Fibroblast of lung (primary cell): Measurements from ENCODE around the gene SEMG2. TPM values are rescaled to one million over a fixed set of nuclear protein-coding genes. Genes with fewer than 3 reads are reported as not detected.

Experiments used
- DNase-seq, 2 donors: peaks; one replicate each; pipeline versions ENCODE4 v3.0.0 to v3.0.0-alpha.2; 2010; ENCODE audit warnings: low read depth in 2 of 2
- H2AFZ ChIP-seq: 2 replicates; pipeline ENCODE4 v1.5.1; 2012; ENCODE audit warnings: low read length, control low read depth, inconsistent platforms
- H3K27ac ChIP-seq: 2 replicates; pipeline ENCODE4 v1.5.1; 2011; ENCODE audit warnings: low read length, control low read depth; ENCODE audit not compliant: insufficient read depth
- H3K27me3 ChIP-seq: 2 replicates; pipeline ENCODE4 v1.5.1; 2011; ENCODE audit warnings: mild to moderate bottlenecking, low read length; ENCODE audit not compliant: control insufficient read depth, insufficient read depth
- H3K36me3 ChIP-seq: 2 replicates; pipeline ENCODE4 v1.5.1; 2011; ENCODE audit warnings: low read length; ENCODE audit not compliant: control insufficient read depth, insufficient read depth
- H3K4me1 ChIP-seq: 2 replicates; pipeline ENCODE4 v1.5.1; 2011; ENCODE audit warnings: low read length; ENCODE audit not compliant: control insufficient read depth, insufficient read depth; ENCODE audit errors: extremely low read depth
- H3K4me2 ChIP-seq: 2 replicates; pipeline ENCODE4 v1.5.1; 2011; ENCODE audit warnings: low read length, control low read depth; ENCODE audit not compliant: insufficient read depth; ENCODE audit errors: extremely low read depth
- H3K4me3 ChIP-seq, 4 experiments: fragments of 200-600 bp in 1 of 4; sonication (generic) in 1 of 4; replicated peaks in 1 of 4; 2 replicates each; pipeline ENCODE4 v1.5.1; 2011 to 2016; ENCODE audit warnings: low read length in 4 of 4, low read depth in 3 of 4, mild to moderate bottlenecking in 3 of 4, control low read depth in 2 of 4, inconsistent platforms in 1 of 4, mixed read lengths in 1 of 4; ENCODE audit not compliant: insufficient read depth in 1 of 4; ENCODE audit errors: control extremely low read depth in 1 of 4
- H3K79me2 ChIP-seq: 2 replicates; pipeline ENCODE4 v1.5.1; 2012; ENCODE audit warnings: mild to moderate bottlenecking, low read length, inconsistent platforms; ENCODE audit not compliant: control insufficient read depth, insufficient read depth
- H3K9ac ChIP-seq: 2 replicates; pipeline ENCODE4 v1.5.1; 2011; ENCODE audit warnings: mild to moderate bottlenecking, low read length, control low read depth; ENCODE audit not compliant: insufficient read depth
- H3K9me3 ChIP-seq: 2 replicates; pipeline ENCODE4 v1.5.1; 2012; ENCODE audit warnings: low read depth, low read length; ENCODE audit not compliant: control insufficient read depth, insufficient read depth
- H4K20me1 ChIP-seq: 2 replicates; pipeline ENCODE4 v1.5.1; 2011; ENCODE audit warnings: low read length; ENCODE audit not compliant: control insufficient read depth, insufficient read depth; ENCODE audit errors: extremely low read depth
- CTCF ChIP-seq, 2 donors: IDR thresholded peaks in 1 of 2; conservative IDR thresholded peaks in 1 of 2; 1 replicate in 1 of 2; 2 replicates in 1 of 2; pipeline ENCODE4 v1.5.1; 2011 to 2012; ENCODE audit warnings: low read length in 2 of 2, control low read depth in 1 of 2, inconsistent platforms in 1 of 2, low read depth in 1 of 2, mild to moderate bottlenecking in 1 of 2
- EZH2 ChIP-seq: IDR thresholded peaks from 2 replicates; pipeline ENCODE4 v1.5.1; 2012; ENCODE audit warnings: low read length, control low read depth, mild to moderate bottlenecking; ENCODE audit errors: missing control alignments
- polyA plus RNA-seq, 2 donors: library from polyadenylated mRNA; depleted of rRNA in 1 of 2; stranded (reverse) in 1 of 2; unstranded in 1 of 2; fragments of >200 nt; gene quantifications; 2 replicates each; pipeline ENCODE4 v1.2.1, GENCODE V29; 2011 to 2012; ENCODE audit warnings: missing spikeins in 1 of 2
- total RNA-seq: library from RNA; depleted of rRNA; stranded (reverse); fragments of >200 nt; gene quantifications from 2 replicates; pipeline ENCODE4 v1.2.1, GENCODE V29; 2014

Gene SEMG2
- total and polyA plus RNA-seq, 2 donors (not counting 1 experiment from before 2014, with no cell fraction given) = not detected

GRCh38 chr20:45189861-45190260 lies 31.3 kb upstream of the SEMG2 start:
- Histone ChIP-seq H3K9ac (no peak overlapping the region), H2AFZ (no peak overlapping the region), H3K36me3 (no peaks in the 10 kb centered on the region), H3K27ac (no peak overlapping the region), H3K27me3 (peaks cover 2% of the 10 kb centered on the region), H3K4me2 (no peak overlapping the region), H4K20me1 (no peaks in the 10 kb centered on the region), H3K4me1 (no peaks in the 10 kb centered on the region), H3K79me2 (no peaks in the 10 kb centered on the region), H3K9me3 (no peaks in the 10 kb centered on the region), H3K4me3 (no peak overlapping the region)
- TF ChIP-seq CTCF (conservative IDR thresholded peaks at IDR 0.05 in 1 of 2, IDR thresholded peaks at IDR 0.05 in 1 of 2; ENCODE audit: low read depth in 1 of 2, low read length in 2 of 2) (no peak), EZH2 (no peak)
- DNase-seq = no peak

GRCh38 chr20:45191926-45192325 lies 29.2 kb upstream of the SEMG2 start:
- Histone ChIP-seq H3K27ac (no peak overlapping the region), H3K4me2 (no peak overlapping the region), H3K4me3 (no peak overlapping the region), H3K4me1 (no peaks in the 10 kb centered on the region), H3K27me3 (peaks cover 2% of the 10 kb centered on the region), H3K36me3 (no peaks in the 10 kb centered on the region), H3K9ac (no peak overlapping the region), H3K79me2 (no peaks in the 10 kb centered on the region), H3K9me3 (no peaks in the 10 kb centered on the region), H2AFZ (no peak overlapping the region), H4K20me1 (no peaks in the 10 kb centered on the region)
- TF ChIP-seq CTCF (conservative IDR thresholded peaks at IDR 0.05 in 1 of 2, IDR thresholded peaks at IDR 0.05 in 1 of 2; ENCODE audit: low read depth in 1 of 2, low read length in 2 of 2) (no peak), EZH2 (no peak)
- no peak for DNase-seq

- Histone ChIP-seq H3K4me1 (no peaks in the 10 kb centered on the region), H4K20me1 (no peaks in the 10 kb centered on the region), H3K4me3 (no peak overlapping the region), H3K9me3 (no peaks in the 10 kb centered on the region), H3K79me2 (no peaks in the 10 kb centered on the region), H3K36me3 (no peaks in the 10 kb centered on the region), H2AFZ (no peak overlapping the region), H3K27ac (no peak overlapping the region), H3K9ac (no peak overlapping the region), H3K4me2 (no peak overlapping the region), H3K27me3 (peaks cover 2% of the 10 kb centered on the region)
- no peak for DNase-seq
- TF ChIP-seq EZH2 (no peak), CTCF (conservative IDR thresholded peaks at IDR 0.05 in 1 of 2, IDR thresholded peaks at IDR 0.05 in 1 of 2; ENCODE audit: low read depth in 1 of 2, low read length in 2 of 2) (no peak)
Observed at GRCh38 chr20:45193331-45193730, 27.8 kb upstream of the SEMG2 start.
